Thoracic aorta (tissue), 2 donors: ENCODE results near the gene OSBPL5. TPM values are rescaled to one million over a fixed set of nuclear protein-coding genes. Genes with fewer than 3 reads are reported as not detected.
A peak's percentile ranks its signal among the peaks of the same experiment; 100 is the strongest.

Experiments
- ATAC-seq: fragments of 150-250 bp; one replicate; pipeline ENCODE4 v1.8.0; 2017; ENCODE audit warnings: low read depth; ENCODE audit not compliant: insufficient number of reproducible peaks, low FRiP score
- DNase-seq: peaks from one replicate; pipeline ENCODE4 v3.0.0-alpha.2; 2020; ENCODE audit warnings: low spot score
- H3K27ac ChIP-seq, 2 donors: fragments of 200-600 bp; sonication (generic); 1 replicate in 1 of 2; 2 replicates in 1 of 2; pipeline ENCODE4 v1.5.1; 2016; ENCODE audit warnings: mild to moderate bottlenecking in 2 of 2, moderate library complexity in 2 of 2
- H3K27me3 ChIP-seq: fragments of 200-600 bp; sonication (generic); replicated peaks from 2 replicates; pipeline ENCODE4 v1.6.0; 2016; ENCODE audit warnings: mild to moderate bottlenecking; ENCODE audit not compliant: insufficient read depth
- H3K36me3 ChIP-seq: fragments of 200-600 bp; sonication (generic); one replicate; pipeline ENCODE4 v1.5.1; 2016
- H3K4me1 ChIP-seq, 2 donors: fragments of 200-600 bp; sonication (generic); 1 replicate in 1 of 2; 2 replicates in 1 of 2; pipeline versions ENCODE4 v1.5.1 to v1.6.0; 2016; ENCODE audit warnings: low read depth in 2 of 2, mild to moderate bottlenecking in 1 of 2; ENCODE audit not compliant: control insufficient read depth in 1 of 2
- H3K4me3 ChIP-seq: fragments of 200-600 bp; sonication (generic); 2 replicates; pipeline ENCODE4 v1.5.1; 2016; ENCODE audit warnings: mild to moderate bottlenecking
- H3K9me3 ChIP-seq: fragments of 200-600 bp; sonication (generic); 2 replicates; pipeline ENCODE4 v1.5.1; 2016
- CTCF ChIP-seq: fragments of 200-600 bp; sonication (generic); IDR thresholded peaks from one replicate; pipeline ENCODE4 v1.5.1; 2019; ENCODE audit warnings: antibody characterized with exemption
- total RNA-seq, 2 donors: library from RNA; depleted of rRNA; stranded (reverse); fragments of >200 nt; gene quantifications; one replicate each; pipeline versions ENCODE4 v1.1.0 to v1.2.3, GENCODE V29; 2016

Gene OSBPL5
- total RNA-seq, 2 donors from 2014 or later = 99.9 to 121 TPM

DNA sequence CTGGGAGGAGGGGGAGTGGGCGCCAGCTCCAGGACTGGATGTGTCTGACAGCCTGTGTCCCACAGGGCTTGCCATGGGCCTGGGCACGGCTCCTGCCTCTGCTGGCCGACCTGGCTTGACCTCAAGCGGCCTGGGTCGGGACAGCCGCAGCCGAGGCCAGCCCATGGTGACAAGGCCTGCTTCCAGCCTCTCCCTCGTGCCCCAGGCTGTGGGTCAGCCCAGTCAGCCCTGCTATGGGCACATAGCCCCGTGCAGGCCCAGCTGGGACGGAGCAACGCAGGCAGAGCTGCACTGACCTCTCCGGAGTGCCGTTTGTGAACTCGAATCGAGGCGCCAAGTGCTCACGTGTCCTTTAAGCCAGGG is 17.9 kb downstream of the OSBPL5 start:
- H3K4me1 ChIP-seq = peaks cover 34 to 74% of the 10 kb centered on the region in 2 donors
- peak; percentile 7 for TF ChIP-seq CTCF
- H3K4me3 ChIP-seq = peak overlapping the region; percentile 55

DNA sequence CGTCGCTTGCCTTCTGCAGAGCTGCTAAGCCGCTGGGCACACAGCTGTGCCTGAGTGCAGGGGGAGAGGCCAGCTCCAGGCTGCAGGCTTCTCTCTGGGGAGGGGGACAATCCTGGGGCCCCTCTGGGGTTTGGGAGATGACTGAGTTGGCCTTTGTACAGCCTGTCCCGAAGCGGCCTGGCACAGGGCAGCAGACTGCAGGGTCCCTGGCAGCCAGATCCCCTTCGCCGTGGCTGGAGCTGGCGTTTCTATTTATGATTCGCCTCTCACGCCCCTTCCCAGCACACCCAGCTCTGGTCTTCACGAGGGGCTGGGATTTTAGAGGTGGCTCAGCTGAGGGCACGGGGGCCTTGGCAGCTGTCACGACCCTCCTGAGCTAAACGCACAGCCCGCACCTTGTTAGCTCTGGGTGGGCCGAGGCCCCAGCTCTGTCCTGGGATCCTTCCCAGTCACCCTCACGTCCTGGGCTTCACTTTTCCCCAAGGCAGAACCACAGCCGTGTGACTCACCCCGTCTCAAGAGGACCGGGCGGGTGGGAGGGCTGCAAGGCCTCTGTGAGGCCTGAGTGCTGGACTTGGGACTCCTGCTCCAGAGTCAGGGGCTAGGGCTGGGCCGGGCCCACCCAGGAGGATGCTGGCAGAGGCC is 18.4 kb downstream of the OSBPL5 start:
- Histone ChIP-seq H3K4me3 (peak overlapping the region; percentile 55), H3K36me3 (peaks cover 3% of the 10 kb centered on the region), H3K27ac (peak overlapping the region; percentile 92 to 95), H3K27me3 (no peaks in the 10 kb centered on the region), H3K4me1 (peaks cover 34 to 69% of the 10 kb centered on the region in 2 donors), H3K9me3 (no peaks in the 10 kb centered on the region)
- peak; percentile 36 for DNase-seq
- peak; percentile 66 for ATAC-seq
- TF ChIP-seq CTCF = no peak

More for the DNA sequence above, 17.9 kb downstream of the OSBPL5 start:
- H3K27ac ChIP-seq = peak overlapping the region; percentile 92 to 95
- peak; percentile 43 for DNase-seq
- peaks cover 3% of the 10 kb centered on the region for H3K36me3 ChIP-seq
- ATAC-seq = peak; percentile 55
- H3K9me3 ChIP-seq = no peaks in the 10 kb centered on the region
- no peaks in the 10 kb centered on the region for H3K27me3 ChIP-seq

GRCh38 chr11:3145206-3145520 is 19.9 kb downstream of the OSBPL5 start:
- H3K4me3 ChIP-seq = no peak overlapping the region
- H3K27ac ChIP-seq = peak overlapping the region; percentile 92 to 95
- ATAC-seq (no peak), DNase-seq (no peak)
- peaks cover 3% of the 10 kb centered on the region for H3K36me3 ChIP-seq
- H3K27me3 ChIP-seq = no peaks in the 10 kb centered on the region
- no peak for TF ChIP-seq CTCF
- no peaks in the 10 kb centered on the region for H3K9me3 ChIP-seq
- H3K4me1 ChIP-seq = peaks cover 32 to 56% of the 10 kb centered on the region in 2 donors

DNA sequence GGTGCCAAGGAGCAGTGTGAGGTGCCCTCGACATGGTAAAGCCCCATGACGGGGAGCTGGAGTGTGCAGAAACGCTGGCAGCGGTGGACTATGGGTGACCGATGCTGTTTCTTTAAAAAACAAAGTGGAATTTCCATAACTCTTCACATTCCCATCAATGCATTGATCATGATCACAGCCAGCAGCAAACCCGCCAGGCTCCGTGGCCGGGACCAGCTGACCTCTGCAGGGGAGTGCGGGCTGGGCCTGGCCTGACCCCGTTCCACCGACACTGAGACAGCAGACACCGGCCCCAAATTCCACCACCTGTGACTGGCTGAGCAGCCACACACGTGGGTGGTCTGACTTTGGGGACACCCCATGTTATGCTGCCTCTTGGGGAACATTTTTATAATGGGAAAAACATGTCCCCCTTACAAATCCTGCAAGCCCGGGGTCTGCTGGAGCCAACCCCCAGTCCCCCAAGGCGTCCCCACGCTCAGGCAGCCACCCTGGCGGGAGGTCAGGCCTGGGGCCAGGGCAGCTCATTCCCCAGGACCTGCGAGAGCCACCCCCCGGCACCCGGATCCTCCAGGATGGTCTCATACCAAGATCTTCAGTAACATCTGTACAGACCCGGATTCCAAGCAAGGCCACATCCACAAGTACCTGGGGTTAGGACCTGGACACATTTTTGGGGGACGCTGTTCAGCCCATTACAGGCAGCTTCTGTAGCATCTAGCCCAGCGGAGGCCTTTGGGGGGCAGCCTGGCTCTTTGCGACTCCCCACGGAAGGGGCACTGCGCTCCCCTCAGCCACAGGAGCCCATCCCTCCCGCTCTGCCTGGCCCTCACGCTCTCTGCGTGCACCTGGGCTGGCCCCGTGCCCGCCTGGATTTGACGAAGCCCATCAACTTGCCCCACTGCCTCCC is 20.6 kb downstream of the OSBPL5 start:
- ATAC-seq = no peak
- H3K27me3 ChIP-seq = no peaks in the 10 kb centered on the region
- peaks cover 27 to 56% of the 10 kb centered on the region in 2 donors for H3K4me1 ChIP-seq
- TF ChIP-seq CTCF = no peak
- DNase-seq = no peak
- H3K27ac ChIP-seq = peak overlapping the region in 1 of 2 donors; percentile 95
- no peaks in the 10 kb centered on the region for H3K9me3 ChIP-seq
- peaks cover 3% of the 10 kb centered on the region for H3K36me3 ChIP-seq
- H3K4me3 ChIP-seq = no peak overlapping the region

DNA sequence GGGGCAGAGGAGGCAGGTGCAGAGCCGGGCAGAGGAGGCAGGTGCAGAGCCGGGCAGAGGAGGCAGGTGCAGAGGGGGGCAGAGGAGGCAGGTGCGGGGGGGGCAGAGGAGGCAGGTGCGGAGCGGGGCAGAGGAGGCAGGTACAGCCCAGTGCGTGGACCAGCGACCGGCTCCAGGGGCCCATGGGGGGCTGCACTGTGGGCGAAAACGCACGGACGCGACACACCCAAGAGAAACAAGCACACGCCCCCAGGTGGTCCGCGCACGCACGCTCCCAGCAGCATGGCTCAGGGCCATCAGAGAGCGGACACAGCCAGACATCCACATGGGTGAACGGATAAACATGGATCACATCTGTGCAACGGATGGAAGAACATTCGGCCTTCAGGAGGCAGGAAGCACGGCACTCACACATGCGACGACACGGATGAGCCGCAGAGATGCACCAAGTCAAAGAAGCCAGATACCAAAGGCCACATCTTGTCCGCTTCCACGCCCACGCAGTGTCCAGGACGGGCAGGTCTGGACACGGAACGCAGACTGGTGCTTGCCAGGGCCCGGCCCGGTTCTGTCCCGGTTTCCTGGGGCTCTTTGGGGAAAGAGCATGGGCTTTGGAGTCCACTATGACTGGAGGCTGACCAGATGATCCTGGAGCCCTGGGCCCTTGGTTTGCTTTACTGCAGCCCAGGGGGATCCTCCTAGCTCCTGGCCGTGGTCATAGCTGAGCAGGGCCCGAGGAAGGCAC is 21.8 kb downstream of the OSBPL5 start:
- ATAC-seq = no peak

More for the DNA sequence above, 21.8 kb downstream of the OSBPL5 start:
- no peak for TF ChIP-seq CTCF
- Histone ChIP-seq H3K27me3 (no peaks in the 10 kb centered on the region), H3K36me3 (peaks cover 3% of the 10 kb centered on the region), H3K9me3 (no peaks in the 10 kb centered on the region), H3K4me3 (no peak overlapping the region), H3K4me1 (peaks cover 24 to 56% of the 10 kb centered on the region in 2 donors), H3K27ac (no peak overlapping the region)
- no peak for DNase-seq
